Glutamatergic neuron (in vitro differentiated cells): ENCODE results near the gene CATSPER3. TPM values are rescaled to one million over a fixed set of nuclear protein-coding genes. Genes with fewer than 3 reads are reported as not detected.

Experiments used
- DNase-seq: peaks from one replicate; pipeline ENCODE4 v3.0.0; 2022
- H3K27ac Mint-ChIP-seq: one replicate; pipeline ENCODE4 v1.8.0; 2020; ENCODE audit warnings: mild to moderate bottlenecking, mixed read lengths, inconsistent platforms; ENCODE audit not compliant: unreplicated experiment
- H3K27me3 Mint-ChIP-seq: one replicate; pipeline ENCODE4 v1.8.0; 2020; ENCODE audit warnings: mild to moderate bottlenecking, moderate library complexity, mixed read lengths, inconsistent platforms; ENCODE audit not compliant: unreplicated experiment
- H3K36me3 Mint-ChIP-seq: one replicate; pipeline ENCODE4 v1.8.0; 2020; ENCODE audit warnings: mild to moderate bottlenecking, mixed read lengths, inconsistent platforms; ENCODE audit not compliant: unreplicated experiment
- H3K4me1 Mint-ChIP-seq: one replicate; pipeline ENCODE4 v1.8.0; 2020; ENCODE audit warnings: mild to moderate bottlenecking, low read depth, mixed read lengths, inconsistent platforms; ENCODE audit not compliant: unreplicated experiment
- H3K4me3 Mint-ChIP-seq: one replicate; pipeline ENCODE4 v1.8.0; 2020; ENCODE audit warnings: mild to moderate bottlenecking, mixed read lengths, inconsistent platforms; ENCODE audit not compliant: unreplicated experiment
- H3K9me3 Mint-ChIP-seq: one replicate; pipeline ENCODE4 v1.8.0; 2020; ENCODE audit warnings: mild to moderate bottlenecking, moderate library complexity, mixed read lengths, inconsistent platforms; ENCODE audit not compliant: unreplicated experiment
- CTCF ChIP-seq: fragments of 200-600 bp; sonication (generic); IDR thresholded peaks from one replicate; pipeline ENCODE4 v1.5.0; 2021; ENCODE audit not compliant: partially characterized antibody, unreplicated experiment
- total RNA-seq: library from RNA; stranded (reverse); fragmentation: NEBNext Ultra II Directional; extraction: Animal tissue kit (Norgen Biotek cat#: 25700); gene quantifications from one replicate; pipeline ENCODE4 v1.2.1, GENCODE V29; 2021; ENCODE audit not compliant: unreplicated experiment

CATSPER3 gene
- total RNA-seq, 1 donor from 2014 or later, result 0.54 TPM

GRCh38 chr5:135031813-135032694 is 64.3 kb downstream of the CATSPER3 start:
- peak overlapping the region; percentile 35 for H3K27ac Mint-ChIP-seq
- TF ChIP-seq CTCF, result no peak
- peaks cover 6% of the 10 kb centered on the region for H3K4me1 Mint-ChIP-seq
- no peaks in the 10 kb centered on the region for H3K36me3 Mint-ChIP-seq
- no peak for DNase-seq
- peaks cover 53% of the 10 kb centered on the region for H3K27me3 Mint-ChIP-seq
- H3K4me3 Mint-ChIP-seq, result peak overlapping the region; percentile 39
- H3K9me3 Mint-ChIP-seq, result peaks cover 14% of the 10 kb centered on the region

- Mint-ChIP-seq H3K27me3 (peaks cover 48% of the 10 kb centered on the region), H3K27ac (peak overlapping the region; percentile 68), H3K4me1 (peaks cover 6% of the 10 kb centered on the region), H3K4me3 (peak overlapping the region; percentile 78), H3K36me3 (no peaks in the 10 kb centered on the region), H3K9me3 (peaks cover 13% of the 10 kb centered on the region)
- DNase-seq, result no peak
- TF ChIP-seq CTCF, result no peak
Measured at GRCh38 chr5:135032695-135032998, 64.9 kb downstream of the CATSPER3 start.

GRCh38 chr5:135032999-135033861 is 65.5 kb downstream of the CATSPER3 start:
- peaks cover 6% of the 10 kb centered on the region for H3K4me1 Mint-ChIP-seq
- peak overlapping the region; percentile 36 for H3K4me3 Mint-ChIP-seq
- H3K36me3 Mint-ChIP-seq, result no peaks in the 10 kb centered on the region
- TF ChIP-seq CTCF, result no peak
- no peak for DNase-seq
- H3K27me3 Mint-ChIP-seq, result peaks cover 48% of the 10 kb centered on the region
- peaks cover 17% of the 10 kb centered on the region for H3K9me3 Mint-ChIP-seq
- H3K27ac Mint-ChIP-seq, result no peak overlapping the region

- Mint-ChIP-seq H3K9me3 (peaks cover 19% of the 10 kb centered on the region), H3K4me1 (peaks cover 6% of the 10 kb centered on the region), H3K36me3 (no peaks in the 10 kb centered on the region), H3K27me3 (peaks cover 48% of the 10 kb centered on the region), H3K27ac (no peak within 1 kb of the TSS), H3K4me3 (peak within 1 kb of the TSS; percentile 73)
- no peak for TF ChIP-seq CTCF
- DNase-seq, result no peak
Measured at GRCh38 chr5:135033901-135034235, 66.2 kb downstream of the CATSPER3 start, which contains the start of gene PITX1. PITX1 (minus strand) TSS chr5:135034228; CDS start chr5:135033881, 347 bp downstream.
